ENCODE measurements around the gene BRD9.

- TF ChIP-seq, protein P1, sequence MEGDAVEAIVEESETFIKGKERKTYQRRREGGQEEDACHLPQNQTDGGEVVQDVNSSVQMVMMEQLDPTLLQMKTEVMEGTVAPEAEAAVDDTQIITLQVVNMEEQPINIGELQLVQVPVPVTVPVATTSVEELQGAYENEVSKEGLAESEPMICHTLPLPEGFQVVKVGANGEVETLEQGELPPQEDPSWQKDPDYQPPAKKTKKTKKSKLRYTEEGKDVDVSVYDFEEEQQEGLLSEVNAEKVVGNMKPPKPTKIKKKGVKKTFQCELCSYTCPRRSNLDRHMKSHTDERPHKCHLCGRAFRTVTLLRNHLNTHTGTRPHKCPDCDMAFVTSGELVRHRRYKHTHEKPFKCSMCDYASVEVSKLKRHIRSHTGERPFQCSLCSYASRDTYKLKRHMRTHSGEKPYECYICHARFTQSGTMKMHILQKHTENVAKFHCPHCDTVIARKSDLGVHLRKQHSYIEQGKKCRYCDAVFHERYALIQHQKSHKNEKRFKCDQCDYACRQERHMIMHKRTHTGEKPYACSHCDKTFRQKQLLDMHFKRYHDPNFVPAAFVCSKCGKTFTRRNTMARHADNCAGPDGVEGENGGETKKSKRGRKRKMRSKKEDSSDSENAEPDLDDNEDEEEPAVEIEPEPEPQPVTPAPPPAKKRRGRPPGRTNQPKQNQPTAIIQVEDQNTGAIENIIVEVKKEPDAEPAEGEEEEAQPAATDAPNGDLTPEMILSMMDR (IDR thresholded peaks at IDR 0.05) = no peak
- TF ChIP-seq POLR2A (IDR thresholded peaks at IDR 0.05) = no peak
These were observed 10.1 kb downstream of the BRD9 start for GRCh38 chr5:882253-883183.

Measured in thyroid gland (tissue), 4 donors.